Pancreas (tissue), 10 donors: Measurements from ENCODE around the gene HRG. TPM values are rescaled to one million over a fixed set of nuclear protein-coding genes. Genes with fewer than 3 reads are reported as not detected.
"Not testable (repeated sequence)": the region's sequence is repeated elsewhere in the genome, so short reads cannot be mapped to it uniquely, and the experiment has no call there.

Experiments used
- ATAC-seq, 4 donors: fragments of 200-7000 bp; cut with Tn5 transposase; one replicate each; pipeline versions ENCODE4 v1.8.0 to v1.9.1; 2020; ENCODE audit warnings: mild to moderate bottlenecking in 4 of 4, moderate library complexity in 4 of 4
- DNase-seq, 6 donors: peaks; one replicate each; pipeline ENCODE4 v3.0.0-alpha.2; 2020
- FAIRE-seq: peaks from 2 replicates; lab custom pipeline; 2012; peaks lifted over from hg19 to GRCh38; lab: Jason Lieb, UNC
- H3K27ac ChIP-seq, 4 donors: fragments of 200-600 bp; sonication (generic); 1 replicate in 3 of 4; 2 replicates in 1 of 4; pipeline versions ENCODE4 v1.5.0 to v1.8.0; 2020
- H3K27me3 ChIP-seq, 4 donors: fragments of 200-600 bp; one replicate each; pipeline ENCODE4 v1.8.0; 2021
- H3K36me3 ChIP-seq, 3 donors: fragments of 200-600 bp; sonication (generic) in 1 of 3; one replicate each; pipeline versions ENCODE4 v1.5.0 to v1.8.0; 2020 to 2021
- H3K4me1 ChIP-seq, 3 donors: fragments of 200-600 bp; one replicate each; pipeline ENCODE4 v1.8.0; 2021
- H3K4me3 ChIP-seq, 4 donors: fragments of 200-600 bp; sonication (generic) in 2 of 4; one replicate each; pipeline versions ENCODE4 v1.5.0 to v1.8.0; 2020 to 2021
- H3K9me3 ChIP-seq, 4 donors: fragments of 200-600 bp; one replicate each; pipeline ENCODE4 v1.8.0; 2021
- CTCF ChIP-seq, 4 donors: fragments of 200-600 bp; sonication (generic) in 3 of 4; IDR thresholded peaks; one replicate each; pipeline versions ENCODE4 v1.5.0 to v1.8.0; 2021; ENCODE audit warnings: antibody characterized with exemption in 4 of 4
- WGBS, 2 donors: extraction: QIAGEN DNeasy Blood & Tissue Kit; methylation state at CpG; one replicate each; pipeline ENCODE4 v1.1.7; 2013; 5-methylcytosine and 5-hydroxymethylcytosine counted together
- intact Hi-C, 3 donors: fragments of 100-400 bp; cut with DNase I; formaldehyde crosslinking; loops; one replicate each; pipeline versions ENCODE4 v1.11.1 to v1.14.2; 2022
- polyA plus RNA-seq, 2 donors: library from polyadenylated mRNA; stranded (reverse); fragments of 200-250 nt; gene quantifications; one replicate each; pipeline ENCODE4 v1.2.3, GENCODE V29; 2013
- total RNA-seq, 6 donors: library from RNA; stranded (reverse); fragmentation: NEBNext Ultra II Directional in 4 of 6; extraction: Animal tissue kit (Norgen Biotek cat#: 25700) in 4 of 6; gene quantifications; one replicate each; pipeline versions ENCODE4 v1.2.1 to v1.2.4, GENCODE V29; 2021 to 2023
- donor health status: healthy with polysubstance abuse.
- donor health status: DM: no; HTN: no; CAD: no; lungs with moderate emphysema.
- donor health status: DM: no; HTN: no; CAD: no.
- donor health status: control.
- donor health status: control.
- donor health status: Bipolar disorder and iron deficiency.
- donor health status: DM: yes; HTN: yes; CAD: no.
- donor health status: DM: no; HTN: no; CAD: no.
- donor health status: DM: no; HTN: no; CAD: no.
- donor health status: DM: yes; HTN: yes; CAD: no.

HRG gene
- total and polyA plus RNA-seq, 8 donors = 0.16 TPM; not detected in 7

- DNase-seq (no peak), ATAC-seq (no peak), FAIRE-seq (no peak)
- no peak for TF ChIP-seq CTCF (IDR thresholded peaks at IDR 0.05)
- H3K36me3 ChIP-seq = no peaks in the 10 kb centered on the region
- 72 to 85% methylated on average over 6 of the region's 6 CpGs for WGBS, 2 donors
- no peaks in the 10 kb centered on the region for H3K4me1 ChIP-seq
- intact Hi-C loops = no loop called here
- no peaks in the 10 kb centered on the region for H3K9me3 ChIP-seq
- no peak overlapping the region for H3K4me3 ChIP-seq
- H3K27me3 ChIP-seq = no peaks in the 10 kb centered on the region
- H3K27ac ChIP-seq = no peak overlapping the region
These were observed 34.7 kb upstream of the HRG start for GRCh38 chr3:186630950-186631641.

- no peak for TF ChIP-seq CTCF (IDR thresholded peaks at IDR 0.05)
- intact Hi-C loops = no loop called here
These were observed 32.3 kb upstream of the HRG start for GRCh38 chr3:186633481-186633880.

GRCh38 chr3:186634207-186634606 lies 31.6 kb upstream of the HRG start:
- H3K4me1 ChIP-seq, H3K27ac ChIP-seq, FAIRE-seq, H3K9me3 ChIP-seq, DNase-seq, H3K27me3 ChIP-seq, H3K4me3 ChIP-seq, intact Hi-C loops, H3K36me3 ChIP-seq, ATAC-seq: not testable (repeated sequence)
- 56 to 57% methylated on average over 5 of the region's 5 CpGs for WGBS, 2 donors

More at GRCh38 chr3:186633481-186633880, 32.3 kb upstream of the HRG start:
- Histone ChIP-seq H3K27me3 (no peaks in the 10 kb centered on the region), H3K27ac (no peak overlapping the region), H3K9me3 (no peaks in the 10 kb centered on the region), H3K36me3 (no peaks in the 10 kb centered on the region), H3K4me1 (no peaks in the 10 kb centered on the region), H3K4me3 (no peak overlapping the region)
- ATAC-seq = peak in 3 of 4 donors; percentile 38 to 47 (median 43)
- no peak for DNase-seq
- no peak for FAIRE-seq

GRCh38 chr3:186635532-186635931 lies 30.3 kb upstream of the HRG start:
- Histone ChIP-seq H3K36me3 (no peaks in the 10 kb centered on the region), H3K4me3 (no peak overlapping the region), H3K27ac (no peak overlapping the region), H3K9me3 (no peaks in the 10 kb centered on the region), H3K27me3 (no peaks in the 10 kb centered on the region), H3K4me1 (no peaks in the 10 kb centered on the region)
- ATAC-seq (no peak), DNase-seq (no peak), FAIRE-seq (no peak)
- WGBS, 2 donors = 77 to 85% methylated on average over 3 of the region's 3 CpGs
- intact Hi-C loops = no loop called here
- TF ChIP-seq CTCF (IDR thresholded peaks at IDR 0.05) = no peak

DNA sequence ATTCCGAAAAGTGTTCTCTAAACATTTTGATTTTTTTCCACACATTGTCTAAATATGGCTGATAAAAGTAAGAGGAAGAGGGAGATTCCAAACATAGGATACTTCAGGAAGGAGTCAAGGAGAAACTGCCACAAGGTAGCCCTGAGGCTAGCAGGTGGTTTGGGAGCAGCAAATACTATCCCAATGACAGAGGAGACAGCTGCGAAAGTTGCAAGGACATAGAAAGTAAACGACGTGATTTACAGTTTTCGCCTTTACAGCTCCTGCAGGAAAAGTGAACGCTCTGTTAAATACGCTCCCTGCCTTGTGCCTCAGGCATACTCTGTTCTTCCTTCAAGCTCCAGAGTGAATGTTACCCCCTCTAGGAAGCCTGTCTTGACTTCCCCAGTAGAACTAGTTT lies 29.3 kb upstream of the HRG start:
- H3K4me3 ChIP-seq = no peak overlapping the region
- H3K9me3 ChIP-seq = no peaks in the 10 kb centered on the region
- FAIRE-seq (no peak), ATAC-seq (no peak), DNase-seq (no peak)
- intact Hi-C loops = no loop called here
- H3K27me3 ChIP-seq = no peaks in the 10 kb centered on the region
- no peak for TF ChIP-seq CTCF (IDR thresholded peaks at IDR 0.05)
- H3K27ac ChIP-seq = no peak overlapping the region
- no peaks in the 10 kb centered on the region for H3K4me1 ChIP-seq
- H3K36me3 ChIP-seq = no peaks in the 10 kb centered on the region
- 81 to 84% methylated on average over 7 of the region's 7 CpGs for WGBS, 2 donors
